Stomach (tissue), 4 donors: ENCODE measurements around the gene ACTL10.

Experiments used
- EP300 ChIP-seq: sonication (generic); formaldehyde crosslinking; IDR thresholded peaks from one replicate; pipeline ENCODE4 v1.6.1; 2017; ENCODE audit warnings: antibody characterized with exemption
- TF ChIP-seq, protein P1 (sequence below), 7 experiments: fragments of 450-650 bp in 4 of 7; fragments of 200-600 bp in 3 of 7; sonication (generic) in 3 of 7; IDR thresholded peaks; one replicate each; pipeline ENCODE4 v1.5.1; 2016 to 2019; ENCODE audit warnings: antibody characterized with exemption in 7 of 7, control low read depth in 2 of 7, mild to moderate bottlenecking in 1 of 7

DNA sequence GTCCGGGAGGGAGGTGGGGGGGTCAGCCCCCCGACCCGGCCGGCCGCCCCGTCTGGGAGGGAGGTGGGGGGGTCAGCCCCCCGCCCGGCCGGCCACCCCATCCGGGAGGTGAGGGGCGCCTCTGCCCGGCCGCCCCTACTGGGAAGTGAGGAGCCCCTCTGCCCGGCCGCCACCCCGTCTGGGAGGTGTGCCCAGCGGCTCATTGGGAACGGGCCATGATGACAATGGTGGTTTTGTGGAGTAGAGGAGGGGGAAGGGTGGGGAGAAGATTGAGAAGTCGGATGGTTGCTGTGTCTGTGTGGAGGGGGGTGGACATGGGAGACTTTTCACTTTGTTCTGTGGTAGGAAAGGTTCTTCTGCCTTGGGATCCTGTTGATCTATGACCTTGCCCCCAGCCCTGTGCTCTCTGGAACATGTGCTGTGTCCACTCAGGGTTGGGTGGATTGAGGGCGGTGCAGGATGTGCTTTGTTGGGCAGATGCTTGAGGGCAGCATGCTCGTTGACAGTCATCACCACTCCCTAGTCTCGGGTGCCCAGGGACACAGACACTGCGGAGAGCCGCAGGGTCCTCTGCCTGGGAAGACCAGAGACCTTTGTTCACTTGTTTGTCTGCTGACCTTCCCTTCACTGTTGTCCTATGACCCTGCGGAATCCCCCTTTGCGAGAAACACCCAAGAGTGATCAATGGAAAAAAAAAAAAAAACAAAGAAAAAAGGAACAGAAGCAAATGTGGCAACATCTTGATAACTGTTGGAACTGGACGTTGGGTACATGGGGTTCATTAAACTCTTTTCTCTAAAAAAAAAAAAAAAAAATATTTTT lies 35.1 kb downstream of the ACTL10 start:
- TF ChIP-seq, protein P1, sequence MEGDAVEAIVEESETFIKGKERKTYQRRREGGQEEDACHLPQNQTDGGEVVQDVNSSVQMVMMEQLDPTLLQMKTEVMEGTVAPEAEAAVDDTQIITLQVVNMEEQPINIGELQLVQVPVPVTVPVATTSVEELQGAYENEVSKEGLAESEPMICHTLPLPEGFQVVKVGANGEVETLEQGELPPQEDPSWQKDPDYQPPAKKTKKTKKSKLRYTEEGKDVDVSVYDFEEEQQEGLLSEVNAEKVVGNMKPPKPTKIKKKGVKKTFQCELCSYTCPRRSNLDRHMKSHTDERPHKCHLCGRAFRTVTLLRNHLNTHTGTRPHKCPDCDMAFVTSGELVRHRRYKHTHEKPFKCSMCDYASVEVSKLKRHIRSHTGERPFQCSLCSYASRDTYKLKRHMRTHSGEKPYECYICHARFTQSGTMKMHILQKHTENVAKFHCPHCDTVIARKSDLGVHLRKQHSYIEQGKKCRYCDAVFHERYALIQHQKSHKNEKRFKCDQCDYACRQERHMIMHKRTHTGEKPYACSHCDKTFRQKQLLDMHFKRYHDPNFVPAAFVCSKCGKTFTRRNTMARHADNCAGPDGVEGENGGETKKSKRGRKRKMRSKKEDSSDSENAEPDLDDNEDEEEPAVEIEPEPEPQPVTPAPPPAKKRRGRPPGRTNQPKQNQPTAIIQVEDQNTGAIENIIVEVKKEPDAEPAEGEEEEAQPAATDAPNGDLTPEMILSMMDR (IDR thresholded peaks at IDR 0.05) = no peak
- TF ChIP-seq EP300 = no peak
